GM21786 (cell line): Measurements from ENCODE around the gene CNPY4.

Experiments
- ATAC-seq: cut with Tn5 transposase; IDR thresholded peaks from one replicate; pipeline ENCODE4 v1.9.1; 2021; ENCODE audit not compliant: unreplicated experiment

The CNPY4 gene, protein sequence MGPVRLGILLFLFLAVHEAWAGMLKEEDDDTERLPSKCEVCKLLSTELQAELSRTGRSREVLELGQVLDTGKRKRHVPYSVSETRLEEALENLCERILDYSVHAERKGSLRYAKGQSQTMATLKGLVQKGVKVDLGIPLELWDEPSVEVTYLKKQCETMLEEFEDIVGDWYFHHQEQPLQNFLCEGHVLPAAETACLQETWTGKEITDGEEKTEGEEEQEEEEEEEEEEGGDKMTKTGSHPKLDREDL

DNA sequence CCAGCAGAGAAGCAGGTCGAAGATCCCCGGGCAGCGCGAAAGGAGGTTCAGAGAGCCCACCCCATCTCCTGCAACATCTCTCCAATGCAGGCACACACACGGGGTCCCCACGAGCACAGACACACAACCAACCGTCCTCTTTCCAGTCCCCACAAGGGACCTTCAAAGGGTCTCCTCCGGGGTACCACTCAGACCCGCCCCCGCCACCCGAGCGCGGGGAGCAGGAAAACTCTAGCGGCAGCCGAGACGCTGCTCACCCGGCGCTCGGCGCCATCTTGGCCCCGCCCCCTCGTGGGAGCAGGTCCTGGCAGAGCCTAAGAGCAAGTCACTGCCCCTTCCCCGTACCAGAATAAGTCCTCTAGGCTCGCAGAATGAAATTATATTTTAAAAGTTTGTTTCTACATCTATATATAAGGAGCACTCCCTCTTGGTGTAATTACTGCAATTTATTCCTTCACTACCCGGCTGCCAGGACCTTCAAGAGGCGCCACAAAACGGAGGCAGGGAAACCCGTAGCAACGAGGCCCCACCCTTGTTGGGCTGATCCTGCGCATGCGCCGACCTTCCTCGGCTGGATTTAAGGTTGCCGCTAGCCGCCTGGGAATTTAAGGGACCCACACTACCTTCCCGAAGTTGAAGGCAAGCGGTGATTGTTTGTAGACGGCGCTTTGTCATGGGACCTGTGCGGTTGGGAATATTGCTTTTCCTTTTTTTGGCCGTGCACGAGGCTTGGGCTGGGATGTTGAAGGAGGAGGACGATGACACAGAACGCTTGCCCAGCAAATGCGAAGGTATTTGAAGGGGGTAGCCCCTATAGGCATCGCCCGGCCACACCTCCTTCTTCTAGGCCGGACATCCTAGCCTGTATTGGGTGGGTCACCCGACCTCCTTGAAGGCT is at the start of gene CNPY4, which contains the start of gene TAF6:
Gene CNPY4, plus strand, starts transcription at position 563 of the 898 bp plus-strand sequence. Its CDS starts 111 bp downstream, at position 674.
Gene TAF6, minus strand, starts transcription at position 287 of the 898 bp plus-strand sequence. CDS start 5,149 bp downstream, outside the sequence.
- peak; percentile 69 for ATAC-seq

DNA sequence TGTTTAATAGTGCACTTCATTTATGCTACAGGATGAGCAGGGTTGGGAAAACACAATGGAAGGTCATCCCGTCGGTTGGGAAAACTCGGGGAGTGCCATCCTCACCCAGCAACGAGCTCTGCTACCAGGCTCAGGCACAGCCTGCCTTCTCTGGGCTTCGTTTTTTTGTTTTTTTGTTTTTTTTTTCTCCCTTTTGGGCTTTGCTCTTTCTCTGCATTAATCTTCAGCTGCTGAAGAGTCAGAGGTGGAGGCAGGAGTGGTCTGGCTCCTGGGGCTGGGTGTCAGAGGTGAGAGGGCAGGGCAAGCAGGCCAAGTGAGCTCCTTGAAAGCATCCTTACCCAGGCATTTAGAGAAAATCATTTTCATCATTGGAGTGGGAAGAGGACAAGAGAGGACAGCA is 49.4 kb upstream of the CNPY4 start:
- no peak for ATAC-seq

DNA sequence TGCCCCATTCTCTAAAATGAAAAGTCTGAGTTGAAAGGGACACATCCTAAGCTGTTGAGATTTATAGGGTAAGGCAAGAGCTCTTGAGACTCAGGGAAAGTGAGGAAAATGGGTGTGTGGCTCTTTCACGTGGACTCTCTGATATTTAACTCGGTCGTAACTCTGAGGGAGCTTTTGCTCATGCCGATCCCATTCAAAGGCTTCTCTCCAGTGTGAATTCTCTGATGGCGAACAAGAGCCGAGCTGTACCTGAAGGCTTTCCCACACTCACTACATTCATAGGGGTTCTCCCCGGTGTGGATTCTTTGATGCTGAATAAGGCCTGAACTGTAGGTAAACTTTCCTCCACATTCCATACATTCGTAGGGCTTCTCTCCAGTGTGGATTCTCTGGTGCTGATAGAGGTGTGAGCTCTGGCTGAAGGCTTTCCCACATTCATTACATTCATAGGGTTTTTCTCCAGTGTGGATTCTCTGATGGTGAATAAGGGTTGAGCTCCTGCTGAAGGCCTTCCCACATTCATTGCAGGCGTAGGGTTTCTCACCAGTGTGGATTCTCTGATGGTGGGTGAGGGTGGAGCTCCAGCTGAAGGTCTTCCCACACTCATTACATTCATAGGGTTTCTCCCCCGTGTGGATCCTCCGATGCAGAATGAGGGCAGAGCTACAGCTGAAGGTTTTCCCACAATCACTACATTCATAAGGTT is 48.3 kb upstream of the CNPY4 start:
- ATAC-seq: no peak

GRCh38 chr7:100072462-100072861 is 47.0 kb upstream of the CNPY4 start:
- no peak for ATAC-seq

DNA sequence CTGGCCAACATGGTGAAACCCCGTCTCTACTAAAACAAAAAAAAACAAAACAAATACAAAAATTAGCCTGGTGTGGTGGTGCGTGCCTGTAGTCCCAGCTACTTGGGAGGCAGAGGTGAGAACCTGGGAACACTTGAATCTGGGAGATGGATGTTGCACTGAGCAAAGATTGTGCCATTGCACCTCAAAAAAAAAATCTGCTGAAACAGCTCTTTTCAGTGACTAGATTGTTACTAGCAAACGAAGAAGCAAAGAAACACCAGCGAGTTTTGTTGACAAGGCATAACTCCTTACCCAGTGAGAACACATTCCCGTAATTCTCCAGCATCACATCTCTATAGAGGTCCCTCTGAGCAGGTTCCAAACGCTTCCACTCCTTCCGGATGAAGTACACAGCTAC is 44.6 kb upstream of the CNPY4 start:
- no peak for ATAC-seq

DNA sequence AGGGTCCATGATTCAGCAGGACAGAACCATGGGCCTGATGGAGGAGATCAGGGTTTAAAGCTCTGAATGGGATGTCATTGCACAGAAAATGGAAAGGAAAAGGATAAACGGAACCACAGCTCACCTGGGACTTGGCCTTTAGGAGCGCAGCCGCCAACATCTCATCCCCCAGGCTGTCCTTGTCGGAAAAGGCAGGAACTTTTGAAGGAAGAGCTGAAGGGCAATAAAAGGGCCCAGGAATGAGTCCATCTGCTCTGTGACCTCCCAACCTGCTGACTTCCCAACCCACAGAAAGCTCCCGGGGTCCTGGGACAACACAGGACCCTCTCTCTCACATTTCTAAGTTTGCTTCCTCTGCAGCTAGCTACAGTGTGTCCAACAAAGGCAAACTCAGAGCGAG is 44.0 kb upstream of the CNPY4 start:
- no peak for ATAC-seq

DNA sequence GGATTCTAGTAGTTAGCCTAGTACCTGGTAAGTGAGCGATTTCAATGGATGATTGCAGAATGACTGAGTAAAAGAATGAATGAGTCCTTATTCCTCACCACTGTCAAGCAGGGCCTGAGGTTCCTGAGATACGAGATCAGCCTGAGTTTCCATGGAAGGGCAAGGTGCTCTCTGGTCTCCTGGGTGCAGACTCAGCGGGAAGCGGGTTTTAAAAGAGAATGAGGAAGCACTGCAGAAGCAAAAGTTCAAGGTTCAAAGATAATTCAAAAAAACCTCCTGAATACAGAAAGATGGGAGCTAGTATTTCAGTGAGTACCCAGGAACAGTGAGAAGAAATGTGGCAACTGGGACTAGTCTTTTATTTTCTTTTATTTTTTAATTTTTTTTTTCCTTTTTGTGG is 42.2 kb upstream of the CNPY4 start:
- no peak for ATAC-seq

DNA sequence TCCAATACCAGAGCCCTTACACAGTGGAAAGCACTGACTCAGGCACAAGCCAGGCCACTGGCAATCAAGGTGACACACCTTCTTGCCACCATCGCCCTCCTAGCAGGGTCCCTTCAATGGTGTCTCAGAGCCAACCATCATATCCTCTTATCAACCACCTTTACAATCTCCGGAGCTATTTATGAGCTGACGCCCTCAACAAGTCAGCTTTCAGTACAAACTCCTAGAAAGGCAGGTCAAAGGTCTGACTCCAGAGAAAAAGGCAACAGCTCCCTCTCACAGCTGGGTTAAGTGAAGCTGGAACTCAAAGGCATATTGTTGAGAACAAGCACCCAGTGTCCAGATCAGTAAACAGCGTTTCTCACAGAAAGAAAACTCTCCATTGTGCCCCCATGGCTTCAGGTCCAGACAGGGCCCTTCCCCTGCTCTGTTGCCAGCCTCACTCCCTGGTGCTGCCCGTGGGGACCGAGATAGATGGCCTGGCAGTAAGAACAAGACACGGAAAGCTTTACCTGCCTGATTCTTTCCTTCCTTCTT is 40.3 kb upstream of the CNPY4 start:
- no peak for ATAC-seq

DNA sequence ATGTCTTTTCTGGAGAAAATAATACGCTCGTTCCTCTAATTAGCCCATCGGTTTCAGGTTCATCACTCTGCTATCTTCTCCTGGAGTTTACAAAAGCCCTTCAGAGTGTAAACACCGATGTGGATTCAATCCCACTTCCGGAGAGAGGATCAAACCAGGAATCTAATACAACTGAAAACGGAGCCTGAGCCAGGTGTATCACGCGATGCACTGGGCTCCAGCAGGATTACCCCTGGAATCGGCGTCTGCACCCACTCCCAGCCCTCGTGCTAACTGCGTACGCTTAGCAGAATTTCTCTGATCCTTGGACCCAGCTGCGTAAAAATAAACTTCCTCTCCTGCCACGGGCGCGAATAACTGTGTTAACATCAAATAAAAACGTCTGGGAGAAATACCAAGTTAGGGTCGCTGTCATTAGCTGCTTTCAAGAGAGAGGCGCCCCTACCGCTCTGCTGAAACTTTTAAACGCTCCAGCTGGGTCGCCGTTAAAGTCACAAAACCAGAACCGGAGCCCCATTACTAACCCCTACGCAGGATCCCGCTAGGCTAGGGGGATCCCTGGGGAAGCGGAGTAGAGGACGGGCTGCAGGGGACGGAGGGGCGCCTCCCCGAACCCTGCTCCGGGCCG is 38.4 kb upstream of the CNPY4 start:
- no peak for ATAC-seq

DNA sequence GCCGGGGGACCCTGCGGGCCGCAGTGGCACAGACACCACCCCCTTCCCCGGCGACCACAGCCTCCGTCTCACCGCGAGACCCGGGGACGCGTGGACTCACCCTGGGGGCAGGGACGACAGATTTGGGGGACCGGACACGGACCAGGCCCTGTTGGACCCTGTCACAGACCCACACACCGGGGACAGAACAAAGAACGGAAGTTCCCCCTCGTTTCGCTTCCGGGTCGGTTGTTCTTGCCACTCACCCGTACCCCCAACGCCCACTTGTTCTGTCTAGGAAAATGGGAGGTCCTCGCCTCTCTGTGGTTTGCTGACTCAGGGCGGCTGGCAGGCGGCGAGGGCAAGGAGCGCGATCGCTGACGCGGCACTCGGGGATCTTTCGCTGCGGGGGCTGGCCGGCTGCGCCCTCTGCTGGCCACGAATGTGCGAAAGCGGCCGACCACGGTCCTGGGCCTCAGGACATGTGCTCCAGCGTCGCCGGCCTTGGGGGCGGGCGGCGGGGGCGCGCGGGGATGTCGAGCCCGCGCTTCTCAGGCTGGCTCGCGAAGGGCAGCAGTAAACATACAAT is 37.8 kb upstream of the CNPY4 start, which contains the start of gene ZNF3:
Gene ZNF3, minus strand, starts transcription at position 189 of the 568 bp plus-strand sequence. CDS start 4,366 bp downstream, outside the sequence.
- ATAC-seq: peak; percentile 86

DNA sequence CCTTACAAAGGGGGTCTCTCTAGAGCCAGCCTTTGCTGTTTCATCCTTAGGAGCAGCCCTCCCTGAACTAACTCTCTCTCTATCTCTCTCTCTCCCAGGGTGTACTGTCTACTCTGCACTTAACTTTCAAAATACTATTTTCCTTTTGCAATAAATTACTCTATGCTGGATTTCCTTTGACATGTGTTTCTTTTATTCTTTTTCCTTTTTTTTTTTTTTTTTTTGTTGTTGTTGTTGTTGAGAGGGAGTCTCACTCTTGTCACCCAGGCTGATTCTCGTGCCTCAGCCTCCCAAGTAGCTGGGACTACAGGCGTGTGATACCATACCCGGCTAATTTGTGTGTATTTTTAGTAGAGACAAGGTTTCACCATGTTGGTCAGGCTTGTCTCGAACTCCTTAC is 36.5 kb upstream of the CNPY4 start:
- no peak for ATAC-seq

DNA sequence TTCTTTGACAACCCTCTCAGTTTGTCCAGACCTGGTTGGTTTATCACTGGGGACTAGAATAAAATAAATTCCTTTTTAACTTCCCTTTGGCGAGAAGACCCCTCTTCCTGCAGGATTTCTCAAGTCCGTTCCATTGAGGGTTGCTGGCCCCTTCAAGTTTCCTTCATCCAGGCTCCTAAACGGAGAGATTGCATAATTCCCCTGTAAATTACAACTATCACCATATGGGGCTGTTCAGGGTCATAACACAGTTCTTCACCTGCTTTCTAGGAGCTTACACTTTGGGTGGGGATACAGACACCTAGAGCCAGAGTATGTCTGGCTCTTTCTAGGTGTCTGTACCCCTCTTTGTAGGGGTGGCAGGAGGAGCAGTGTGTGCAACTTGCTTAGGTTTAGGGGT is 33.9 kb upstream of the CNPY4 start:
- no peak for ATAC-seq

DNA sequence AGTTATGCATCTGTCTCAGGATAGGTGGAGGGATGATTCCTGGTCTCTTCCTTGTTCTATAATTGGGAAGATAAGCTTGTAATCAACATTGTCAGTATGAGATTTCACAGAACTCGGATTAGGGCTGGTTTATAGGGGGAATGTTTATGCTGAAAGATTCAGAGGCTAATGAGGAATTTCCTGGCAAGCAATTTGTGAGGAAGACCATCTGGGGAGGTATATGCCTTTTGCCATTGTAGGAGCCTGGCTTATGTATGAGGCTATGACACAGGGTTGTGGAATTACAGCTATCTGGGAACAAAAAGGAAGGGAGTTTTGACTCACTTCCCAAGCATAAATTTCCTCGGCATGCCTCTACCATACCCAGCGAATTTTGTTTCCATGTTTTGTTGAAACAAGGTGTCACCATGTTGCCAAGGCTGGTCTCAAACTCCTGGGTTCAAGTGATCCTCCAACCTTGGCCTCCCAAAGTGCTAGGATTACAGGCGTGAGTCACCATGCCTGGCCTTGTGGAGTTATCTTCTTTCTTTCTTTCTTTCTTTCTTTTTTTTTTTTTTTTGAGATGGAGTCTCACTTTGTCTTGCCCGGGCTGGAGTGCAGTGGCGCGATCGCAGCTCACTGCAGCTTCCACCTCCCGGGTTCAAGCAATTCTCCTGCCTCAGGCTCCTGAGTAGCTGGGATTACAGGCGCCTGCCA is 32.2 kb upstream of the CNPY4 start:
- no peak for ATAC-seq

DNA sequence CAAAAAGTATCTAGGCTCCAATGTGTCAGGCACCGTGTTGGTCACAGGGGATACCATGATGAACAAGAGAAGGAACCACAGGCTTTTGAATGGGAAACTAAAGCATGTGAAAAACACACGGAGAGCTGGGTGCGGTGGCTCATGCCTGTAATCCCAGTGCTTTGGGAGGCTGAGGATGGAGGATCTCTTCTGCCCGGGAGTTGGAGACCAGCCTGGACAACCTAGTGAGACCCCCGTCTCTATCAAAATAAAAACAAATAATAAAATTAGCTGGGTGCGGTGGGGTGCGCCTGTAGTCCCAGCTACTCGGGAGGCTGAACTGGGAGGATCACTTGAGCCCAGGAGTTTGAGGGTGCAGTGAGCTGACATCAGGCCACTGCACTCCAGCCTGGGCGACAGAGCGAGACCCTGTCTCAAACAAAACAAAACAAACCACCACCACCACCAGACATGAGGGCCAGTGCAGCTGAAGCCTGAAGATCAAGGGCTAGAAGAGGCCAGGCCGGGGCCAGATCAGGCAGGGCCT is 31.3 kb upstream of the CNPY4 start:
- peak; percentile 25 for ATAC-seq

GRCh38 chr7:100088621-100089457 is 30.6 kb upstream of the CNPY4 start, which contains the start of gene COPS6:
TSS of gene COPS6 (plus strand) at chr7:100088969. CDS start at chr7:100088991, 22 bp downstream.
- ATAC-seq: peak; percentile 66

DNA sequence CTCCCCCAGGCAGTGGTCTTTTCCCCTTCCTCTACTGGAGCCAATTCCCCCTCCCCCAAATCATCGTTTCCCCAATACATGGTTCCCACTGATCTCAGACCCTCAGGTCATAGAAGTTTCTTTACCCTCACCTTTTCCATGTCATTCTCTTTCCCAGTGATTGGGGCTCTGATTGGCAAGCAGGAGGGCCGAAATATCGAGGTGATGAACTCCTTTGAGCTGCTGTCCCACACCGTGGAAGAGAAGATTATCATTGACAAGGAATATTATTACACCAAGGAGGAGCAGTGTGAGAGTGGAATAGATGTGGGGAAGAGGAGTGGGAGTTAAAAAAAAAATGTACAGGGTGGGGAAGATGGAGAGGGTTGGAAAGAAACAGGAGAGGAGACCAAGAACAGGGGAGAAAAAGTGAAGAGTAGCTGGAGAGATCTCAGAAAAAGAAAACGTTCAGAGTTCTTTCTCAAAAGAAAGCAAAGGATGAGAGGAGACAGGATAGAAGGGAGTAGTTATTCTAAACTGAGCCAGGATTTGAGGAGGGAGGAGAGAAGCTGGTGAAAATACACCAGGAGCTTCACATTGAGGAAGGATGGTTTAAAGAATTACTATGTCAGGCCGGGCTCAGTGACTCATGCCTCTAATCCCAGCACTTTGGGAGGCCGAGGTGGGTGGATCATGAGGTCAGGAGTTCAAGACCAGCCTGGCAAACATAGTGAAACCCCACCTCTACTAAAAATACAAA is 29.8 kb upstream of the CNPY4 start:
- ATAC-seq: no peak

DNA sequence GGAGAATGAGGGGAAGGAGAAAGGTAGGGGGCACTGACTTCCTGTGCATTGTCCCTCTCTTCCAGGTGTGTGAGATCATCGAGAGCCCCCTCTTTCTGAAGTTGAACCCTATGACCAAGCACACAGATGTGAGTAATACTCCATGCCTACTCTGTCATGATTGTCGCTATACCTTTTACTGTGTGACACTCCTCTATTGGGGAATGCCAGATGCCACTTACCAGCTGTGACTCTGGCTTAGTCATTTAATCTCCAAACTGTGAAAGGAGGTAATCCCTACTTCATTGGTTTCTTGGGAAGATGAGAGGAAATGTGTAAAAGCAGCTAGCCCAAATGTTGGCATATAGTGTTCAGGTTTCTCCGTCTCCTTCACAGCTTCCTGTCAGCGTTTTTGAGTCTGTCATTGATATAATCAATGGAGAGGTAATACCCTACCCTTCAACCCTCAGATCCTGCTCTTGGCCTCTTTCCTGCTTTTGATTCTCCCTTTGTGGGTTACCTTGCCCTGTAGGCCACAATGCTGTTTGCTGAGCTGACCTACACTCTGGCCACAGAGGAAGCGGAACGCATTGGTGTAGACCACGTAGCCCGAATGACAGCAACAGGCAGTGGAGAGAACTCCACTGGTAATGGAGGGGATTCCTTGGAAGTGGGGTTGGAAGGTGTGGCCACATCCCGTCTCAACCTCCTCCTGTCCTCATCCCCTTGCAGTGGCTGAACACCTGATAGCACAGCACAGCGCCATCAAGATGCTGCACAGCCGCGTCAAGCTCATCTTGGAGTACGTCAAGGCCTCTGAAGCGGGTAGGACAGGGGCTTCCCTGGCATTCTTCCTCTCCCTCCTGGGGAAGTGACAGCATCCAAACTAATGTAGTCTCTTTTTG is 28.7 kb upstream of the CNPY4 start:
- ATAC-seq: no peak
